ENCODE measurements around the gene GALNTL6. TPM values are rescaled to one million over a fixed set of nuclear protein-coding genes. Genes with fewer than 3 reads are reported as not detected.

Gene GALNTL6
- total and polyA plus RNA-seq, 9 of the 15 experiments (the other 6 are each of a cell fraction or from before 2014, with no cell fraction given), result 0.18 to 0.50 (median 0.29) TPM

- no peak for DNase-seq (ENCODE audit: extremely low read depth in 1 of 4, low spot score in 3 of 4)
- ATAC-seq, result no peak
- POLR2A ChIA-PET, result no interaction called here
- TF ChIP-seq ZNF395 (CRISPR knock-in tag; IDR thresholded peaks at IDR 0.05), result no peak
- TF ChIP-seq CBX1 (IDR thresholded peaks at IDR 0.05; ENCODE audit: low read depth), result no peak
- no peak for TF ChIP-seq ZNF24 (IDR thresholded peaks at IDR 0.05)
- TF ChIP-seq E2F1 (CRISPR knock-in tag; IDR thresholded peaks at IDR 0.05), result no peak
- no peak for TF ChIP-seq CHCHD3 (CRISPR knock-in tag; IDR thresholded peaks at IDR 0.05)
- no peak for TF ChIP-seq RNF2 (IDR thresholded peaks at IDR 0.05)
- Histone ChIP-seq H3K4me3 (no peak overlapping the region), H3K9me3 (replicated peaks; ENCODE audit: control insufficient read depth, insufficient read depth, low read depth, low read length) (no peaks in the 10 kb centered on the region), H4K20me1 (replicated peaks; ENCODE audit: control insufficient read depth, insufficient read depth, low read length) (no peaks in the 10 kb centered on the region), H3K36me3 (ENCODE audit: control insufficient read depth, insufficient read depth, low read length) (no peaks in the 10 kb centered on the region), H3K79me2 (ENCODE audit: control insufficient read depth, insufficient read depth, low read length) (no peaks in the 10 kb centered on the region), H3K9ac (ENCODE audit: insufficient read depth in 1 of 2, low read depth in 2 of 2, low read length in 2 of 2) (no peak overlapping the region), H3K4me2 (ENCODE audit: insufficient read depth, low read length) (no peak overlapping the region), H3K27ac (ENCODE audit: extremely low read depth, low read depth, low read length) (no peak overlapping the region), H3K4me1 (replicated peaks in 1 of 2; ENCODE audit: control insufficient read depth in 2 of 2, insufficient read depth in 2 of 2, low read length in 2 of 2) (no peaks in the 10 kb centered on the region), H3K27me3 (ENCODE audit: control insufficient read depth in 2 of 2, insufficient read depth in 2 of 2, low read length in 2 of 2) (no peaks in the 10 kb centered on the region), H2AFZ (ENCODE audit: low read depth, low read length) (no peak overlapping the region), H3K9me1 (ENCODE audit: control insufficient read depth, insufficient read depth, low read length) (no peaks in the 10 kb centered on the region)
- intact Hi-C loops (cut with micrococcal nuclease) (no loop called here), in situ Hi-C loops (cut with MboI) (no loop called here)
- no TSS peak for BruUV-seq (replicated peaks)
- CTCF ChIA-PET (ENCODE audit: low intra/inter-chr PET ratio), result no interaction called here
- FAIRE-seq, result no peak
These were observed 168.0 kb downstream of the GALNTL6 start for GRCh38 chr4:171981185-171981584.

All from K562 (cell line).